ENCODE measurements around the gene ILDR1.

The ILDR1 gene

DNA sequence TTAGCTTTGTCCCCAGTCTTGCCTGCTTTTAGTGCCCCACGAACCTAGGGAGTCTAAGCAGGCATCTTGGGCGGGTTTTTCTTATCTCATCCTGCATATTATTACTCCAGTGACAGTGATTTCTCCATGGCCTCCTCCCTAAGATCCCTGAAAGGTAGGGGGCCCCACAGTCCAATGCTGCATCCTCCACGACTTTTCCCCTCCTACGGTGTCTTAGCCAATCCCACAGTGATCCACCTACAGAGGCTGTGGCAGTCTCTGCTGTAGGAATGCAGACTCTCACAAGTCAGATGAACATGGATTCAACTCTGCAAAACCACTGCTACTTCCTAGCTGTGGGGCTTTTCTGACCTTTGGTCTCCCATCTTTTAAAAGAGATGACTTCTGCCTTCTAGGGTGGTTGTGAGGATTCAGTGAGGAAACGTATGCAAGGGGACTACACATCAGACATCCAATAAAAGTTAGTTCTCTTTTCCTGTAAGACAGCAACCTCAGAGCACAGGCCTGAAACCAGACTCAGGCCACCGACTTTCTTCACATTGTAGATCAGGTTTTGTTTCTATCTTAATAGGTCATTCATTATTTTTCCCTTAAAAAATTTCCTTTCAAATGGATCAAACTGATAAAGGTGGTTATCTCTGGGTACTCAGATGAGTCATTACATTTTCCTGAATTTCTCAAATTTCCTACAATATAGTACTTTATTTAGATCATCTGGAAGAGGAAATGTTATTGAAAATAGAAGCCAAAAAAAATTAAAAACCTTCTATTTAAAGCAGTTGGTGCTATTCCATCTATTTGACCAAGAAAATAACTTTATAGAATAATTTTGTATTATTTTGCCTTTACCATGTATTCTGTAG lies 23.2 kb downstream of the ILDR1 start:
- ChIA-PET CTCF (no interaction called here), POLR2A (no interaction called here)
- TF ChIP-seq, protein P1, sequence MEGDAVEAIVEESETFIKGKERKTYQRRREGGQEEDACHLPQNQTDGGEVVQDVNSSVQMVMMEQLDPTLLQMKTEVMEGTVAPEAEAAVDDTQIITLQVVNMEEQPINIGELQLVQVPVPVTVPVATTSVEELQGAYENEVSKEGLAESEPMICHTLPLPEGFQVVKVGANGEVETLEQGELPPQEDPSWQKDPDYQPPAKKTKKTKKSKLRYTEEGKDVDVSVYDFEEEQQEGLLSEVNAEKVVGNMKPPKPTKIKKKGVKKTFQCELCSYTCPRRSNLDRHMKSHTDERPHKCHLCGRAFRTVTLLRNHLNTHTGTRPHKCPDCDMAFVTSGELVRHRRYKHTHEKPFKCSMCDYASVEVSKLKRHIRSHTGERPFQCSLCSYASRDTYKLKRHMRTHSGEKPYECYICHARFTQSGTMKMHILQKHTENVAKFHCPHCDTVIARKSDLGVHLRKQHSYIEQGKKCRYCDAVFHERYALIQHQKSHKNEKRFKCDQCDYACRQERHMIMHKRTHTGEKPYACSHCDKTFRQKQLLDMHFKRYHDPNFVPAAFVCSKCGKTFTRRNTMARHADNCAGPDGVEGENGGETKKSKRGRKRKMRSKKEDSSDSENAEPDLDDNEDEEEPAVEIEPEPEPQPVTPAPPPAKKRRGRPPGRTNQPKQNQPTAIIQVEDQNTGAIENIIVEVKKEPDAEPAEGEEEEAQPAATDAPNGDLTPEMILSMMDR (IDR thresholded peaks at IDR 0.05; ENCODE audit: insufficient read depth, low read length, missing control alignments) = no peak
- no peak overlapping the region for H3K4me3 ChIP-seq (ENCODE audit: low read depth, low read length)
- no peak for DNase-seq (ENCODE audit: low read depth, low spot score)

- ChIA-PET POLR2A (no interaction called here), CTCF (no interaction called here)
- TF ChIP-seq, protein P1 (IDR thresholded peaks at IDR 0.05; ENCODE audit: insufficient read depth, low read length, missing control alignments) = no peak
- H3K4me3 ChIP-seq (ENCODE audit: low read depth, low read length) = no peak overlapping the region
- DNase-seq (ENCODE audit: low read depth, low spot score) = no peak
These were observed 23.9 kb downstream of the ILDR1 start for GRCh38 chr3:121998030-121998580.

- DNase-seq (ENCODE audit: low read depth, low spot score) = no peak
- CTCF ChIA-PET = no interaction called here
- POLR2A ChIA-PET = no interaction called here
- TF ChIP-seq, protein P1 (IDR thresholded peaks at IDR 0.05; ENCODE audit: insufficient read depth, low read length, missing control alignments) = no peak
- no peak overlapping the region for H3K4me3 ChIP-seq (ENCODE audit: low read depth, low read length)
These were observed 24.7 kb downstream of the ILDR1 start for GRCh38 chr3:121997372-121997771.

GRCh38 chr3:121996441-121996840 lies 25.6 kb downstream of the ILDR1 start:
- CTCF ChIA-PET = interaction anchor here (0.6 to 1.7 kb wide), 3 partner anchors 289 to 450 kb away, joined by 3 to 5 read pairs (median 3); partner anchors contain the start of gene POLQ
- TF ChIP-seq, protein P1 (IDR thresholded peaks at IDR 0.05; ENCODE audit: insufficient read depth, low read length, missing control alignments) = no peak
- no peak overlapping the region for H3K4me3 ChIP-seq (ENCODE audit: low read depth, low read length)
- no peak for DNase-seq (ENCODE audit: low read depth, low spot score)
- POLR2A ChIA-PET = no interaction called here

GRCh38 chr3:121995161-121996137 lies 26.6 kb downstream of the ILDR1 start:
- TF ChIP-seq, protein P1 (IDR thresholded peaks at IDR 0.05; ENCODE audit: insufficient read depth, low read length, missing control alignments) = peak; percentile 66
- DNase-seq (ENCODE audit: low read depth, low spot score) = peak; percentile 7
- ChIA-PET CTCF (interaction anchor here (0.6 to 1.7 kb wide), 6 partner anchors 8 to 449 kb away, joined by 3 to 5 read pairs (median 3); partner anchors contain the start of gene POLQ), POLR2A (interaction anchor here (0.8 kb wide), 1 partner anchor 161 kb away, joined by 3 read pairs; the partner anchor contains the start of genes EAF2 and IQCB1)
- H3K4me3 ChIP-seq (ENCODE audit: low read depth, low read length) = no peak overlapping the region

All from AG04449 (cell line).